UCSD-AML1 (cell line): Measurements from ENCODE around the gene MCUB.
"Not testable (repeated sequence)": the region's sequence is repeated elsewhere in the genome, so short reads cannot be mapped to it uniquely, and the experiment has no call there.

Source experiments
- DNase-seq: peaks from one replicate; lab custom pipeline; 2025; ENCODE audit not compliant: unreplicated experiment; lab: John Stamatoyannopoulos, UW

MCUB gene

DNA sequence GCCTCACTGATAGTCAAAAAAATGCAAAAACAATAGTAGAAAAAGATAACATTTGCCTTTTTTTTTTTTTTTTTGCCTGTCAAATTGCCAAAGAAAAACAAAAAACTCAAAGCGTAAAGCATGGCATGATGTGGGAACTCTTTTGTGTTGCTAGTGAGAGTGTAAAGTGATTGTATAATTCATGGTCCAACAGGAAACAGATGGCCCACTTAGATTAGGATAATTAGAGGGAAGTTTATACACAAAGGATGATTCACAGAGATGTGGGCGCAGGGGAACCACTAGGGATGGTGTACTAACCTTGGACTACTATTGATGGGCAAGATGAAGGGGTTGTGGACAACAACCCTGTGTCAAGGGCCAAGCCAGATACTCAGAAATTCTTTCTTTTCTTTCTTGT lies 16.4 kb downstream of the MCUB start:
- peak; percentile 21 for DNase-seq

GRCh38 chr4:109578846-109579245 lies 18.8 kb downstream of the MCUB start:
- DNase-seq = no peak

DNA sequence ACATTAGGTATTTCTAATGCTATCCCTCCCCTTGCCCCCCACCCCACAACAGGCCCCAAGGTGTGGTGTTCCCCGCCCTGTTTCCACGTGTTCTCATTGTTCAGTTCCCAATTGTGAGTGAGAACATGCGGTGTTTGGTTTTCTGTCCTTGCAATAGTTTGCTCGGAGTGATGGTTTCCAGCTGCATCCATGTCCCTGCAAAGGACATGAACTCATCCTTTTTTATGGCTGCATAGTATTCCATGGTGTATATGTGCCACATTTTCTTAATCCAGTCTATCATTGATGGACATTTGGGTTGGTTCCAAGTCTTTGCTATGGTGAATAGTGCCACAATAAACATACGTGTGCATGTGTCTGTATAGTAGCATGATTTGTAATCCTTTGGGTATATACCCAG lies 20.0 kb downstream of the MCUB start:
- not testable (repeated sequence) for DNase-seq

DNA sequence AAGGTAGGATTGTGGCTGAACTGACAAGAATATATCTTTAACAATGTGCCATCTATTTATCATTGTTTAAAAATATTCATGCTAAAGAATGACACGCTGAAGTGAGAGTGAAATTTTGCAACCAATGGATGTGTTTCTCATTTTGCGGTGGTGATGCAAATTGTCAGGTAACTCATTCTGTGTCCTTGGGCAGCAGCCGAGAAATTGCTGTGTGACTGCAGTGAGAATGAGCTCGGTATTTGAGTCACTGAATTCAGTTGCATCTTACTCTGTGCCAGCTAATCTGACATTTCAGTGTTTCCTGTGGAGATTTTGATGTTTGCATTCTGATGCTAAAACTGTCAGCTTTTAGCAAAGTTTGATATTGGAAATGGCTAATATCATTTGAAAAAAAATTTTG lies 28.1 kb downstream of the MCUB start:
- no peak for DNase-seq

- no peak for DNase-seq
Measured at GRCh38 chr4:109589119-109589518, 29.1 kb downstream of the MCUB start.

DNA sequence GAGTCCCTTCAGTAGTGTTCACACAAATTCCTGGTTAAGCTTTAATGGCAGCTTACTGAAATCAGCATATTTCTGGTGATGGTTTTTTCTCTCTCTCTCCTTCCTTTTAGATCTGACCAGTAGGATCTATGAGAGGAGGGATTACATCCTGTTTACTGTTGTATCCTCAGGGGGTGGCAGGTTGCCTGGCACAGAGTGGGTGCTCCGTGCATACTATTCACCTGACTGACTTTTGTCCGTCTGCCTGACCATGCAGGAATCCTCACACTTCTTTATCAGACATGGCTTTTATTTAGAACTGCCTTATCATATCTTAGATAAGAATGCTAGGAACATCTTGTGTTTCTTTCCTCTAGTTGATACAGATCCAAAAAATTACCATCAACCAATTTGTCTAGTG lies 29.6 kb downstream of the MCUB start:
- no peak for DNase-seq

DNA sequence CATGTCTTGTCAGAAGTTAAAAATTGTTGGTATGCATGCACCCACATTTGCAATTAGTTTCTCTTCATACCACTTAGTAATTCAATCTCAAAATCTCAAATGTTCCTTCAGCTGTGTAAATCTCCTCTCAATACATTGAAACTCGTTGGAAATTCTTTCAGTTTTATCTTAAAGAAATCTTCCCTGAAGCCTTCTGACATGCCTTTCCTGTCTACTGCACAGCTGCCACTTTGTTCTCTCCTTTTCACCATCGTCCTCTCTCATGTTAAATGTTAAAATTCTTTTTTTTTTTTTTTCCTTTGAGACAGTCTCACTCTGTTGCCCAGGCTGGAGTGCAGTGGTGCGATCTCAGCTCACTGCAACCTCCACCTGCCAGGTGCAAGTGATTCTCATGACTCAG lies 30.9 kb downstream of the MCUB start:
- DNase-seq = no peak

GRCh38 chr4:109592367-109592766 lies 32.3 kb downstream of the MCUB start:
- DNase-seq = no peak

GRCh38 chr4:109595123-109595522 lies 35.1 kb downstream of the MCUB start:
- not testable (repeated sequence) for DNase-seq

DNA sequence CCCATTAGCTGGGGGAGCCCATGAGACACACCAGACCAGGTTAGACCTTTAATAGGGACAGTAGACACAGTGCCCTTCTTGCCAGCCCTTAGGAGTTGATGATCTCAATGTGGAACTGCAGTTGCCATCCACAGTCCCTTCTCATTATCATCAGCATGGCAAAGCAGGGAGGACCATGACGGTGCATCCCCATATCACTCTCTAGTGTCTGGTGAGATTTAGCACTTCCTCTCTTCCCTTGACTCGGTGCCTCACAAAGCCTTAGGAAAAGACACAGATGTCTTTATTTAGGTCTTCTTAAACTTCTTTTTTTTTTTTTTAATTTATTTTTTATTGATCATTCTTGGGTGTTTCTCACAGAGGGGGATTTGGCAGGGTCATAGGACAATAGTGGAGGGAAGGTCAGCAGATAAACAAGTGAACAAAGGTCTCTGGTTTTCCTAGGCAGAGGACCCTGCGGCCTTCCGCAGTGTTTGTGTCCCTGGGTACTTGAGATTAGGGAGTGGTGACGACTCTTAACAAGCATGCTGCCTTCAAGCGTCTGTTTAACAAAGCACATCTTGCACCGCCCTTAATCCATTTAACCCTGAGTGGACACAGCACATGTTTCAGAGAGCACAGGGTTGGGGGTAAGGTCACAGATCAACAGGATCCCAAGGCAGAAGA lies 36.5 kb downstream of the MCUB start:
- not testable (repeated sequence) for DNase-seq

DNA sequence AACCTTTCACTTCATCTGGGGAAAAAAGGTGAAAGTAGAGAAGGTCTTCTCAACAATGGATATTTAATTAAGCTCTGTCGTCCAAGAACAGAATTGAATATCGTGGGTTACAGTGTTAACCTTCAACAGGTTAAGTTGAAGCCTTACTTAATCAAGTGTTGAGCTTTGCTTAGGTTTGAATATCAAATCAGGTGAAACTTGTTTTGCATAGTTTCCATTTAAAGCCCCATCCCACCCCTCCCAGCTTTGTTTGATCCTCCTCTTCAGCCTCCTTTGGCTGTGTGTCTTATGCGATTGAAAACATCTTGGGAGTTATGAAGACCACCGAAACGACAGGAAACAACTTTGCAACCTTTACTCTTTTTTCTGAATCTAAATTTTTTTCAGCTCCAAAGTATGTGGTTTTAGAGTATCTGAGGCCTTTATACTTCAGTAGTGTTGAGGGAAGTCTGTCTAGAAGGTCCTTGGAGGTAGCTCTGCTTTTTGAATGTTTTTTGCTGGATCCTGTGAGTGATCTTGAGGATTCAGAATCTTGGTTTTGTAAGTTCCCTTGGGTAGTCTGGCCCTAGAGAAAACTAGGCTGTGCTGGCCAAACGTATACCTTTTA lies 39.1 kb downstream of the MCUB start:
- DNase-seq = no peak

DNA sequence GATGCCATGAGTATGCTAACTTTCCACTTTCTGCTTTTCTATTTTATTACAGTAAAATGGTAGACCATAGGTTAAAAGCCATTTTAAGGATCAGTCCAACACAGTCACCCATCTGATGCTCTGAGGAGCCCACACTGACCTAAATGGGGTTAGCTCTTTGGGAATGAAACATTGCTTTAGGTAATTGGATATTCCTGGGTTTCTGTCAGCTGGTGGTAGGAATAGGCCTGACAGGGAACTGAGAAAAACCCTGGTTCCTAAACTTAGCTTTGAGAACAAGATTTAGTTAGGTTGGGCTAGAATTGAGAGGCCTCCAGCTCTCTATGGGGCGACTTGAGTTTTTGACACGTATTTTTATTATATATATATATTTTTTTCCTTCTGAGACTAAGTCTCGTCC lies 40.4 kb downstream of the MCUB start:
- DNase-seq = no peak

DNA sequence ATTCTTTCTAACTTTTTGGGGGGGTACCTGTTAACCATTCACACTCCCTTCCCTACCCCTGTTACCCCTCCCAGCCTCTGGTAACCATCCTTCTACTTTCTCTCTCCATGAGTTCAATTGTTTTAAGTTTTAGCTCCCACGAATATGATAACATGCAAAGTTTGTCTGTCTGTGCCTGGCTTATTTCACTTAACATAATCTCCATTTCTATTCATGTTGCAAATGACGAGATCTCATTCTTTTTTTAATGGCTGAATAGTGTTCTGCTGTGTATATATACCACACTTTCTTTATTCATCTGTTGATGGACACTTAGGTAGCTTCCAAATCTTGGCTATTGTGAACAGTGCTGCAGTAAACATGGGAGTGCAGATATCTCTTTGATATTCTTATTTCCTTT lies 41.3 kb downstream of the MCUB start:
- no peak for DNase-seq

- no peak for DNase-seq
Measured at GRCh38 chr4:109607976-109608375, 47.9 kb downstream of the MCUB start.

DNA sequence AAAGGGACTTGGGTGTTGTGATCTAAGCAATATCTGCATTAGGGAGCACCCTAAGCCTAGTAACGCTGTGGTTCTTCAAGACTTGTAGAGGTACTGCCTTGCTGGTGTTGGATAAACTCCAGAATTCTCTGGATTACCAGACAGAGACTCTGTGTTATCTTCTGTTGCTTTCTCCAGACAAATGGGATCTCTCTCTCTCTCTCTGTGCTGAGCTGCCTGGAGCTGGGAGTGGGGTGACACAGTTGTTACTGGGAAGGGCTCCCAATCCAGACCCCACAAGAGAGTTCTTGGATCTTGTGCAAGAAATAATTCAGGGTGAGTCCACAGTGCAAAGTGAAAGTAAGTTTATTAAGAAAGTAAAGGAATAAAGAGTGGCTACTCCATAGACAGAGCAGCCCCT lies 48.8 kb downstream of the MCUB start:
- no peak for DNase-seq

- DNase-seq = no peak
Measured at GRCh38 chr4:109609431-109609830, 49.4 kb downstream of the MCUB start.

- DNase-seq = no peak
Measured at GRCh38 chr4:109610489-109610888, 50.4 kb downstream of the MCUB start.

- DNase-seq = no peak
Measured at GRCh38 chr4:109611045-109611646, 51.1 kb downstream of the MCUB start.

DNA sequence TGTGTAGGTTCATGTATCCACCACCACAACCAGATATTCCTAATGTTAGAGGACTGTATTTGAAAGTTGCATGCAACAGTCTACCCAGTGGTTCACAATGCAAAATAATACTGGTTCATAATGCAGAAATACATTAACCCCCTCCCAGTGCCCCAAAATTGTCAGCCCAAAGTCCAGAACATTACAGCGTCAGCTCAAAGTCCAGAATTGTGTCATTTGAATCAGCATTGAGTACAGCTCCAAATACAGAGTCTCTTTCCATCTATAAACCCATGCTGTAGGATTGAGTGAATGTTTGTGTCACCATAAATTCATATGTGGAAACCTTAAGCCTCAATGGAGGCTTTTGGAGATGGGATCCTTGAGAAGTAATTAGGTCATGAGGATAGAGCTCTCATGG lies 54.0 kb downstream of the MCUB start:
- no peak for DNase-seq

GRCh38 chr4:109614466-109614865 lies 54.4 kb downstream of the MCUB start:
- DNase-seq = no peak

GRCh38 chr4:109615742-109616141 lies 55.7 kb downstream of the MCUB start:
- DNase-seq = no peak

GRCh38 chr4:109616243-109616642 lies 56.2 kb downstream of the MCUB start:
- DNase-seq = no peak

DNA sequence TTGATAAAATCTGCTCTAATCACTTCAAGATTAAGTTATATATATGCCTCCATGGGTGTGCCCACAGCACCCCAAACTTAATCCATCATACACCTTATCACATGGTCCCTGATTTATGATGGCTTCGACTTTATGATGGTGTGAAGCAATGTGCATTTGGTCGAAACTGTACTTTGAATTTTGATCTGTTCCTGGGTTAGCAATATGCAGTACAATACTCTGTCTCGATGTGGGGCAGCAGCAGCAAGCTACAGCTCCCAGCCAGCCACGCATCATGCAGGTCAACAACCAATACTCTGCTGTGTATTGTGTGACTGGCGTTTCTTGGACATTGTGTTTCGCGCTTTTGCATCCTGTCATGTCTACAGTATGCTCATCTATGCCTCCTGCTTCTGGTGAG lies 62.6 kb downstream of the MCUB start:
- DNase-seq = no peak
